H9 (cell line): Measurements from ENCODE around the gene OXER1. TPM values are rescaled to one million over a fixed set of nuclear protein-coding genes. Genes with fewer than 3 reads are reported as not detected.

Experiments
- DNase-seq: peaks from one replicate; pipeline ENCODE4 v3.0.0-alpha.2; 2017
- H2AFZ ChIP-seq: one replicate; pipeline ENCODE4 v1.6.1; 2013; ENCODE audit warnings: mild to moderate bottlenecking, low read length, control low read depth, moderate library complexity
- H2AK5ac ChIP-seq: 2 replicates; pipeline ENCODE4 v1.6.1; 2013; ENCODE audit warnings: low read length, control low read depth, mixed read lengths; ENCODE audit not compliant: insufficient read length
- H2BK120ac ChIP-seq: one replicate; pipeline ENCODE4 v1.6.1; 2013; ENCODE audit warnings: low read depth, mild to moderate bottlenecking, low read length, control low read depth, inconsistent platforms; ENCODE audit not compliant: poor library complexity, severe bottlenecking
- H2BK12ac ChIP-seq: 2 replicates; pipeline ENCODE4 v1.6.1; 2013; ENCODE audit warnings: low read length, control low read depth, mixed read lengths, low read depth; ENCODE audit not compliant: insufficient read length
- H2BK15ac ChIP-seq: 2 replicates; pipeline ENCODE4 v1.6.1; 2013; ENCODE audit warnings: low read depth, low read length, control low read depth
- H2BK20ac ChIP-seq: one replicate; pipeline ENCODE4 v1.6.1; 2013; ENCODE audit warnings: low read depth, mild to moderate bottlenecking, low read length, control low read depth, inconsistent platforms; ENCODE audit not compliant: poor library complexity, severe bottlenecking
- H2BK5ac ChIP-seq: 2 replicates; pipeline ENCODE4 v1.6.1; 2013; ENCODE audit warnings: low read length, control low read depth, mixed read lengths; ENCODE audit not compliant: insufficient read length
- H3K14ac ChIP-seq: 2 replicates; pipeline ENCODE4 v1.6.1; 2013; ENCODE audit warnings: low read length, control low read depth; ENCODE audit not compliant: insufficient read depth
- H3K18ac ChIP-seq: 2 replicates; pipeline ENCODE4 v1.6.1; 2013; ENCODE audit warnings: low read depth, mild to moderate bottlenecking, mixed read lengths, low read length, control low read depth; ENCODE audit not compliant: insufficient read length
- H3K23ac ChIP-seq: 2 replicates; pipeline ENCODE4 v1.6.1; 2013; ENCODE audit warnings: low read length, control low read depth, mixed read lengths, low read depth; ENCODE audit not compliant: insufficient read length
- H3K23me2 ChIP-seq: 2 replicates; pipeline ENCODE4 v1.6.1; 2013; ENCODE audit warnings: low read depth, mild to moderate bottlenecking, mixed read lengths, low read length, control low read depth; ENCODE audit not compliant: insufficient read length, poor library complexity, severe bottlenecking
- H3K27ac ChIP-seq: 2 replicates; pipeline ENCODE4 v1.5.1; 2013; ENCODE audit warnings: low read length, control low read depth, mixed read lengths, low read depth; ENCODE audit not compliant: insufficient read length
- H3K27me3 ChIP-seq: 2 replicates; pipeline ENCODE4 v1.6.1; 2013; ENCODE audit warnings: low read length, control low read depth, inconsistent platforms; ENCODE audit not compliant: insufficient read depth
- H3K4ac ChIP-seq: 2 replicates; pipeline ENCODE4 v1.6.1; 2013; ENCODE audit warnings: low read depth, mild to moderate bottlenecking, control low read depth, inconsistent platforms, low read length, moderate library complexity
- H3K4me1 ChIP-seq: 2 replicates; pipeline ENCODE4 v1.6.1; 2013; ENCODE audit warnings: low read length, control low read depth, inconsistent platforms; ENCODE audit not compliant: insufficient read depth
- H3K4me2 ChIP-seq: 2 replicates; pipeline ENCODE4 v1.6.1; 2013; ENCODE audit warnings: low read length, control low read depth, mixed read lengths; ENCODE audit not compliant: insufficient read length, insufficient read depth
- H3K56ac ChIP-seq: 2 replicates; pipeline ENCODE4 v1.6.1; 2013; ENCODE audit warnings: low read depth, mild to moderate bottlenecking, mixed read lengths, low read length, control low read depth; ENCODE audit not compliant: insufficient read length
- H3K79me1 ChIP-seq: 2 replicates; pipeline ENCODE4 v1.6.1; 2013; ENCODE audit warnings: low read depth, mild to moderate bottlenecking, moderate library complexity, low read length, control low read depth, inconsistent platforms; ENCODE audit not compliant: insufficient read depth, poor library complexity, severe bottlenecking
- H3K79me2 ChIP-seq: 2 replicates; pipeline ENCODE4 v1.6.1; 2013; ENCODE audit warnings: low read length, control low read depth, inconsistent platforms; ENCODE audit not compliant: insufficient read depth
- H3K9ac ChIP-seq: 2 replicates; pipeline ENCODE4 v1.6.1; 2013; ENCODE audit warnings: low read length, control low read depth, mixed read lengths; ENCODE audit not compliant: insufficient read length; ENCODE audit errors: extremely low read depth
- H3K9me3 ChIP-seq: one replicate; pipeline ENCODE4 v1.6.1; 2013; ENCODE audit warnings: low read depth, low read length, inconsistent platforms; ENCODE audit not compliant: control insufficient read depth
- H3T11ph ChIP-seq: one replicate; pipeline ENCODE4 v1.6.1; 2013; ENCODE audit warnings: mild to moderate bottlenecking, low read length, control low read depth, inconsistent platforms
- H4K20me1 ChIP-seq: one replicate; pipeline ENCODE4 v1.6.1; 2013; ENCODE audit not compliant: control insufficient read depth, insufficient read length, insufficient read depth
- H4K5ac ChIP-seq: 2 replicates; pipeline ENCODE4 v1.6.1; 2013; ENCODE audit warnings: low read depth, mild to moderate bottlenecking, mixed read lengths, low read length, control low read depth; ENCODE audit not compliant: insufficient read length
- H4K8ac ChIP-seq: replicated peaks from 2 replicates; pipeline ENCODE4 v1.6.1; 2013; ENCODE audit warnings: low read length, control low read depth, mixed read lengths, low read depth; ENCODE audit not compliant: insufficient read length
- H4K91ac ChIP-seq: 2 replicates; pipeline ENCODE4 v1.6.1; 2013; ENCODE audit warnings: low read depth, mild to moderate bottlenecking, moderate library complexity, mixed read lengths, low read length, control low read depth; ENCODE audit not compliant: insufficient read length
- H3K27ac Mint-ChIP-seq, 3 experiments: 2 replicates in 2 of 3; 3 replicates in 1 of 3; pipeline ENCODE4 v1.8.0; 2020 to 2021; ENCODE audit warnings: mixed read lengths in 3 of 3, mild to moderate bottlenecking in 1 of 3, moderate library complexity in 1 of 3
- H3K27me3 Mint-ChIP-seq: 2 replicates; pipeline ENCODE4 v1.8.0; 2021; ENCODE audit warnings: low read depth, mild to moderate bottlenecking, moderate library complexity, mixed read lengths
- H3K36me3 Mint-ChIP-seq, 3 experiments: 2 replicates in 2 of 3; 3 replicates in 1 of 3; pipeline ENCODE4 v1.8.0; 2020 to 2021; ENCODE audit warnings: low read depth in 3 of 3, mixed read lengths in 3 of 3; ENCODE audit not compliant: insufficient read depth in 1 of 3
- H3K4me1 Mint-ChIP-seq, 2 experiments: 2 replicates each; pipeline ENCODE4 v1.8.0; 2020; ENCODE audit warnings: mixed read lengths in 2 of 2
- H3K4me3 Mint-ChIP-seq, 2 experiments: 2 replicates in 1 of 2; 3 replicates in 1 of 2; pipeline ENCODE4 v1.8.0; 2020 to 2021; ENCODE audit warnings: mild to moderate bottlenecking in 2 of 2, mixed read lengths in 2 of 2, moderate library complexity in 1 of 2
- H3K9me3 Mint-ChIP-seq, 2 experiments: 2 replicates in 1 of 2; 3 replicates in 1 of 2; pipeline ENCODE4 v1.8.0; 2020; ENCODE audit warnings: mild to moderate bottlenecking in 2 of 2, mixed read lengths in 2 of 2, moderate library complexity in 1 of 2
- CTCF ChIP-seq: fragments of 200-600 bp; sonication (generic); conservative IDR thresholded peaks from 3 replicates; pipeline ENCODE4 v1.8.0; 2021; ENCODE audit warnings: antibody characterized with exemption, mild to moderate bottlenecking
- WGBS: extraction: QIAGEN DNeasy Blood & Tissue Kit; methylation state at CpG from one replicate; pipeline ENCODE4 v1.1.7; 2013; ENCODE audit warnings: missing lambda C conversion rate, low lambda C conversion rate, mixed read lengths; ENCODE audit not compliant: insufficient read length; ENCODE audit errors: extremely low coverage; 5-methylcytosine and 5-hydroxymethylcytosine counted together
- total RNA-seq: library from RNA; stranded (reverse); gene quantifications from 2 replicates; pipeline ENCODE4 v1.2.1, GENCODE V29; 2021

Gene OXER1
- total RNA-seq, 1 experiment from 2014 or later = 1.6 TPM

GRCh38 chr2:42725657-42726056, 38.3 kb downstream of the OXER1 start:
- WGBS = no CpG with 5 or more reads among the region's 4 CpGs

More at GRCh38 chr2:42725657-42726056, 38.3 kb downstream of the OXER1 start:
- DNase-seq = no peak
- Histone ChIP-seq H2BK120ac (no peak overlapping the region), H3K23ac (no peak overlapping the region), H3K4ac (no peak overlapping the region), H3K56ac (no peak overlapping the region), H4K91ac (no peak overlapping the region), H3K4me1 (peaks cover 6% of the 10 kb centered on the region; the same call in 1 of the 2 replicates), H3K79me2 (no peaks in the 10 kb centered on the region), H3K9me3 (no peaks in the 10 kb centered on the region), H2BK5ac (no peak overlapping the region), H2AK5ac (no peak overlapping the region), H4K8ac (no peak overlapping the region), H3K9ac (no peak overlapping the region), H3T11ph (no peak overlapping the region), H3K23me2 (no peaks in the 10 kb centered on the region), H2BK12ac (no peak overlapping the region), H3K27me3 (no peaks in the 10 kb centered on the region), H3K4me2 (no peak overlapping the region), H3K79me1 (no peaks in the 10 kb centered on the region), H4K20me1 (no peaks in the 10 kb centered on the region), H4K5ac (no peak overlapping the region), H3K18ac (no peak overlapping the region), H2BK15ac (no peak overlapping the region), H3K14ac (no peak overlapping the region), H2AFZ (no peak overlapping the region), H3K27ac (no peak overlapping the region), H2BK20ac (no peak overlapping the region)
- TF ChIP-seq CTCF = no peak
- Mint-ChIP-seq H3K36me3 (peaks cover 13 to 16% (median 14%) of the 10 kb centered on the region in 3 experiments), H3K9me3 (peaks cover 10 to 12% of the 10 kb centered on the region in 2 experiments; a peak in 4 of 5 replicates), H3K4me3 (no peak overlapping the region), H3K27me3 (no peaks in the 10 kb centered on the region; the same call in 1 of the 2 replicates), H3K27ac (no peak overlapping the region), H3K4me1 (peaks cover 13 to 14% of the 10 kb centered on the region in 2 experiments)
